GM19238 (cell line): ENCODE data around the gene MRPL18.

Source experiments
- DNase-seq: peaks from one replicate; pipeline ENCODE4 v3.0.0; 2011; ENCODE audit warnings: low spot score; ENCODE audit not compliant: insufficient read length

The MRPL18 gene

DNA sequence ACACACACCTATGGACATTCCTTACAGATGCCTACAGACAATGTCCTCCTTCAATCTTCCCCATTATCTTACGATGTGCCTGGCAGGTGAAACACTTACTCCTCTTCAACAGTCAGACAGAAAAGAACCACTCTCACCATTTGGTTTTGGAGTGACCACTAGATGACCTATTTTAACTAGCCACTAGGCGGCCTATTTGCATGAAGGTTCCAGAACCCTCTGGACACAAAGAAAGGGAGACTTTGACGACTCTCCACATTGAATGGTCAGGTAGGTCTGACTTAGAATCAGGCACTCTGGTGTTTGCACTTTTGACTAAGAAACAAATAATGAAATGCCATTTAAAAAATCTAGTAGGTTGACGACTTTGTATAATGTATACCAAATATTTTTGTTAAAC lies 51.8 kb downstream of the MRPL18 start:
- no peak for DNase-seq

GRCh38 chr6:159844737-159845645 lies 54.7 kb downstream of the MRPL18 start:
- no peak for DNase-seq
